ENCODE data around the gene TNN. TPM values are rescaled to one million over a fixed set of nuclear protein-coding genes. Genes with fewer than 3 reads are reported as not detected.
"Not testable (repeated sequence)": the region's sequence is repeated elsewhere in the genome, so short reads cannot be mapped to it uniquely, and the experiment has no call there.

TNN gene, protein sequence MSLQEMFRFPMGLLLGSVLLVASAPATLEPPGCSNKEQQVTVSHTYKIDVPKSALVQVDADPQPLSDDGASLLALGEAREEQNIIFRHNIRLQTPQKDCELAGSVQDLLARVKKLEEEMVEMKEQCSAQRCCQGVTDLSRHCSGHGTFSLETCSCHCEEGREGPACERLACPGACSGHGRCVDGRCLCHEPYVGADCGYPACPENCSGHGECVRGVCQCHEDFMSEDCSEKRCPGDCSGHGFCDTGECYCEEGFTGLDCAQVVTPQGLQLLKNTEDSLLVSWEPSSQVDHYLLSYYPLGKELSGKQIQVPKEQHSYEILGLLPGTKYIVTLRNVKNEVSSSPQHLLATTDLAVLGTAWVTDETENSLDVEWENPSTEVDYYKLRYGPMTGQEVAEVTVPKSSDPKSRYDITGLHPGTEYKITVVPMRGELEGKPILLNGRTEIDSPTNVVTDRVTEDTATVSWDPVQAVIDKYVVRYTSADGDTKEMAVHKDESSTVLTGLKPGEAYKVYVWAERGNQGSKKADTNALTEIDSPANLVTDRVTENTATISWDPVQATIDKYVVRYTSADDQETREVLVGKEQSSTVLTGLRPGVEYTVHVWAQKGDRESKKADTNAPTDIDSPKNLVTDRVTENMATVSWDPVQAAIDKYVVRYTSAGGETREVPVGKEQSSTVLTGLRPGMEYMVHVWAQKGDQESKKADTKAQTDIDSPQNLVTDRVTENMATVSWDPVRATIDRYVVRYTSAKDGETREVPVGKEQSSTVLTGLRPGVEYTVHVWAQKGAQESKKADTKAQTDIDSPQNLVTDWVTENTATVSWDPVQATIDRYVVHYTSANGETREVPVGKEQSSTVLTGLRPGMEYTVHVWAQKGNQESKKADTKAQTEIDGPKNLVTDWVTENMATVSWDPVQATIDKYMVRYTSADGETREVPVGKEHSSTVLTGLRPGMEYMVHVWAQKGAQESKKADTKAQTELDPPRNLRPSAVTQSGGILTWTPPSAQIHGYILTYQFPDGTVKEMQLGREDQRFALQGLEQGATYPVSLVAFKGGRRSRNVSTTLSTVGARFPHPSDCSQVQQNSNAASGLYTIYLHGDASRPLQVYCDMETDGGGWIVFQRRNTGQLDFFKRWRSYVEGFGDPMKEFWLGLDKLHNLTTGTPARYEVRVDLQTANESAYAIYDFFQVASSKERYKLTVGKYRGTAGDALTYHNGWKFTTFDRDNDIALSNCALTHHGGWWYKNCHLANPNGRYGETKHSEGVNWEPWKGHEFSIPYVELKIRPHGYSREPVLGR (N-terminal part only)
- total RNA-seq: 0.08 TPM
- long read RNA-seq: 0 reads

DNA sequence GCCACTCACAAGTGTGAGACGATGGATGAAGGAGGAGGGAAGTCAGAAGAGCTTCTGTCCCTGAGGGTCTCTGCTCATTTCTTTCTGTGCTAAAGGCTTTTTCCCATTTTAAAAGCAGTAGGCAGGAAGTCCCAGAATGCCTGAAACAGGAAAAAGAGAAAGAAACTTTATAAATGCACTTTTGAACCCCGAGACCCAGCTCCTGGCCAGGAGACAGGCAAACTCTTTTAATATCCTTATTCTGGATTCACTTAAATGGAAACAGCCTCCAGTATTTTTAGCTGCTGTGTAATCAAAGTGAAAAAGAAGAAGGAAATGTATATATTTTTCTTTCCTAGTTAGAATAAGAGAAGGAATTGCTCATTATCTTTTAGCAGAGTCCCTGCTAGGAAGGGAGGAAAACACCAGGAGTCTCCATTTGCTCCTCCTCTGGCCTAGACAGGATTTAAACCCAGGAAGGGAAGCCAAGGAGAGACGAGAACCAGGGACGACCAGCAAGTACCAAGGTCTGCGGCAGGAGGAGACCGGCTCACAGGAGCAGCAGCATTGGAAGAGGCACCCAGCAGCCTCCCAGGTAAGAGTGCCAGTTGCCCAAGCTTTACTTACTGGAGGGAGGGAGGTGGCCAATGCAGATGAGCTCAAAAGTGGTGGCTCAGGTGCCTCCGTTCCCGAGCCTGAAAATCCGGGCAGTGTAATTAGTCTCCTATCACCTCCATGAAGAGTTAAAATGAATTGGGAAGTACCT lies at the start of gene TNN:
TNN (plus strand) TSS at position 472 of the 745 bp plus-strand sequence. CDS start 9,586 bp downstream, outside the sequence.
- ATAC-seq (ENCODE audit: poor library complexity) (no peak), DNase-seq (no peak)
- intact Hi-C loops (cut with DNase I): no loop called here

DNA sequence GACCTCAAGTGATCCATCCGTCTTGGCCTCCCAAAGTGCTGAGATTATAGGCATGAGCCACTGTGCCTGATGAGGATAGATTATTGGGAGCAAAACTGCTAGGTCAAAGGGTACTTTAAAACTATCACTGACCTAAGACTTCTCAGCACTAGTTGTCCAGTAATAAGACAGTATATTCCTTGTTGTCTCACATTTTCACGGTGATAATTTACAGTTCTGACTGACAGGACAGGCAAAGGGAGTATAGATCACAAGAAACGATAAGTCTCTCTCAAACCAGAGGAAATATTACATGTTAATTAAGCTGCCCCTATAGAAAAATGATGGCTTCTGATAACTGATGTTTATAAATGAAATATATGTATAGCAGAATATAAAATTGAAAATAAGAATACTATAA lies 48.1 kb upstream of the TNN start:
- ATAC-seq (ENCODE audit: poor library complexity) (no peak), DNase-seq (no peak)
- intact Hi-C loops (cut with DNase I): no loop called here

DNA sequence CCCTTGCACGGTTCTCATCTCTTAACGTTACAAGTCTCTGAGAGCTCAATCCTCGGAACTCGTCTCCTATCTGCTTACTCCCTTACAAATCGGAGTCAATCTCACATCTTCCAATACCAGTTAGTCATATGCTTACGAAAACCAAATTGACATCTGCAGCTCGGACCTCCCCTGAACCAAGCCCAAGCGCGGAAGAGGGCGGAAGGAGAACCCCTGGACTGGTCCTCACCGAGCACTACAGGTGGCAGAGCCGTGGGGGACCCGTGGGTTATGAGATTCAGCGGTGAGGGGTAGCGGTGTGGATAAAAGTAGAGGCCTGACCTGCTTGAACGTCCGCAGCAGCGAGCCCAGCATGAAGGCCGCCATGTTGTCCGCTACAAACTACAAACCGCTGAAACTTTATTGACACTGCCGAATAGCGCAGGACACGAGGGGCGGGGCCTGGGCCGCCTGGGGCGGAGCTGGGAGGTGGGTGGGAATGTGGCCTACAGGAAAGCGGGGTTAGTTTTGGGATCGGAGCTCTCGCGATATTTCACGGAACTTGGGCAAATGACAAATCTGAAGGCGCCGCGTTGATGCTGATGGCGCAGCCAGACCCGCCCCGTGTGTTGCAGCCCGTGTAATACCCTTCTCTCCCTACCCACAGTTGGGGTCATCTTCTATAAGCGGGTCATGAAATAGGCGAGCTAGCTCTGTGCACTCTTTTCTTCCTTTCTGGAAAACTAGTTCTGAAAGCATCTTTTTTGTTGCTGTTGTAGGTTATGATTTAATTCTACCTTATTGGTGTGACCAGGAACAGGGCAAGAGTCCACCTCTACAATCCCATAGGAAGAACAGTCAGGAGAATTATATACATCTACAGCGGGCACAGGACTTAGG lies 44.4 kb upstream of the TNN start, which contains the start of gene MRPS14:
MRPS14 (minus strand) TSS at position 383 of the 879 bp plus-strand sequence; CDS start at position 366, 17 bp downstream.
- peak; percentile 99 for ATAC-seq (ENCODE audit: poor library complexity)
- peak; percentile 98 for DNase-seq
- intact Hi-C loops (cut with DNase I): no loop called here

DNA sequence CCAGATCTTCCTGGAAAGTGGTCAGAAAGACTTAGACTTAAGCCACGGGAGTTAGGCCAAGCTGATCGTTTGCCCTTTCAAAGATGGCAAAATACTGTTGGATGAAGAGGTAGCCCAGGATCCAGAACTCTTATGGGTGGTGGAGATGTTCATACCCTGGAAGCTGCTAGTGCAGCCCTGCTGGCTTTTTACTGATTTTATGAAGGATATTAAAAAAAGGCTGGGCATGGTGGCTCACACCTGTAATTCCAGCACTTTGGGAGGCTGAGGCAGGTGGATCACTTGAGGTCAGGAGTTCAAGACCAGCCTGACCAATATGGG lies 43.8 kb upstream of the TNN start:
- ATAC-seq (ENCODE audit: poor library complexity); DNase-seq; intact Hi-C loops (cut with DNase I): not testable (repeated sequence)

DNA sequence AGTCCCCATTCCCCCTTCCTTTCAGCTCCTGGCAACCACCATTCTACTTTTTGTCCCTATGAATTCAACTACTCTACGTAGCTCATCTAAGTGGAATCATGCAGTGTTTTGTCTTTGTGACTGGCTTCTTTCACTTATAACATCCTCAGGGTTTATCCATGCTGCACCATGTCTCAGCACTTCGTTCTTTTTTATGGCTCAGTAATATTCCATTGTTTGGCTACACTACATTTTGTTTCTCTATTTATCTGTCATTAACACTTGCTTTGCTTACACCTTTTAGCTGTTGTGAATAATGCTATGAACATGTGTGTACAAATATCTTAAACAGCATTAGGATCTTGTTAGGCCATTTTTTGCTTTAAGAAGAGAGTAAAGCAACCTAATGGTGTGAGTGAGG lies 42.9 kb upstream of the TNN start:
- DNase-seq (no peak), ATAC-seq (ENCODE audit: poor library complexity) (no peak)
- intact Hi-C loops (cut with DNase I): no loop called here

DNA sequence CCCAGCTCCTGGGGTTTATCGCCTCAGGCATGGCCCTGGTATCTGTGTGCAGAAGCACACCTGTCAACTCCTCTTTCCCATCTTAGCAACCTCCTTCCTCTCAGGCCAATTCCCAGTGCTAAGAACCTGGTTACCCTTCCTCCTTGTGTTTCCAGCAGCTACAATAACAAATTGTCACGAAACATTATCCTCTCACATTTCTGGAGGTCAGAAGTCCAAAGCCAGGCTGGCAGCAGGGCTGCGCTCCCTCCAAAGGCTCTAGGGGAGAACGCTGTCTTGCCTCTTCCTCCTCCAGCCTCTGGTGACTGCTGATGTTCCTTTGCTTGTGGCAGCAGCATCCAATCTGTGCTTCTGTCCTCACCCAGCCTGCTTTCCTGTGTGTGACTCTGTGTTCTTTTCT lies 33.7 kb upstream of the TNN start:
- DNase-seq: no peak
- intact Hi-C loops (cut with DNase I): loop anchor here (5.0 to 10.0 kb wide), 2 partner anchors 93 to 291 kb away; no protein-coding TSS in a partner anchor
- no peak for ATAC-seq (ENCODE audit: poor library complexity)

- DNase-seq (no peak), ATAC-seq (ENCODE audit: poor library complexity) (no peak)
- intact Hi-C loops (cut with DNase I): loop anchor here (5.0 to 10.0 kb wide), 2 partner anchors 93 to 290 kb away; no protein-coding TSS in a partner anchor
Observed at GRCh38 chr1:175034775-175035174, 32.9 kb upstream of the TNN start.

GRCh38 chr1:175035865-175036264 lies 31.8 kb upstream of the TNN start:
- ATAC-seq (ENCODE audit: poor library complexity) (no peak), DNase-seq (no peak)
- intact Hi-C loops (cut with DNase I): loop anchor here (10.0 kb wide), 1 partner anchor 289 kb away; no protein-coding TSS in a partner anchor

DNA sequence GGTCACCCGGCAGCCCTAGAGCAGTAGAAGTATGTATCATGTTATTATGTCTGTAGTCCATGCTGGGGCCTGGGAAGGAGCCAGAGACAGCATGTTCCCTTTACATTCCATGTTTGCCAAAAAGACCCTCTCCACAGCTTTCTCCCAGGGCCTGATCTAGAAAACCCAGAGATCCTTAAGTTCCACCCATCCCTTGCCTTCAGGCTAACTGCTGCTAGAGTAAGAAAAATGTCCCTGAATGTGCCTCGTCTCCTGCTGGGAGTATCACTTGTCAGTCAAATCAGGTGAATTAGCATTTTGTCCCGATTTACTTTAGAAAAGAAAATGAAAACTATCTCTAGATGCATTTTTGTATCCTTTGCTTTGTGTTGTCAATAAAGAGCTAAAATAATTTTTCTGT lies 31.2 kb upstream of the TNN start:
- intact Hi-C loops (cut with DNase I): loop anchor here (10.0 kb wide), 1 partner anchor 288 kb away; no protein-coding TSS in a partner anchor
- ATAC-seq (ENCODE audit: poor library complexity): no peak
- no peak for DNase-seq

- ATAC-seq (ENCODE audit: poor library complexity) (no peak), DNase-seq (no peak)
- intact Hi-C loops (cut with DNase I): loop anchor here (10.0 kb wide), 1 partner anchor 287 kb away; no protein-coding TSS in a partner anchor
Observed at GRCh38 chr1:175037416-175037815, 30.2 kb upstream of the TNN start.

- intact Hi-C loops (cut with DNase I): no loop called here
- ATAC-seq (ENCODE audit: poor library complexity) (no peak), DNase-seq (no peak)
Observed at GRCh38 chr1:175040324-175040879, 27.2 kb upstream of the TNN start.

DNA sequence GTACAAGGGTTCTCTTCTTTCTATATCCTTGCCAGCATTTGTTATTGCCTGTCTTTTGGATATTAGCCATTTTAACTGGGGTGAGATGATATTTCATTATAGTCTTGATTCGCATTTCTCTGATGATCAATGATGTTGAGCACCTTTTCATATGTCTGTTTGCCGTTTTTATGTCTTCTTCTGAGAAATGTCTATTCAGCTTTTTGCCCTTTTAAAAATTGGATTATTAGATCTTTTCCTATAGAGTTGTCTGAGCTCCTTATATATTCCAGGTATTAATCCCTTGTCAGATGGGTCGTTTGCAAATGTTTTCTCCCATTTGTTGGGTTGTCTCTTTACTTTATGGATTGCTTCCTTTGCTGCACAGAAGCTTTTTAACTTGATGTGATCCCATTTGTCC lies 25.0 kb upstream of the TNN start:
- intact Hi-C loops (cut with DNase I): no loop called here
- ATAC-seq (ENCODE audit: poor library complexity) (no peak), DNase-seq (no peak)

- intact Hi-C loops (cut with DNase I): no loop called here
- no peak for ATAC-seq (ENCODE audit: poor library complexity)
- no peak for DNase-seq
Observed at GRCh38 chr1:175043824-175044223, 23.8 kb upstream of the TNN start.

- DNase-seq; intact Hi-C loops (cut with DNase I); ATAC-seq (ENCODE audit: poor library complexity): not testable (repeated sequence)
Observed at GRCh38 chr1:175044591-175044990, 23.0 kb upstream of the TNN start.

DNA sequence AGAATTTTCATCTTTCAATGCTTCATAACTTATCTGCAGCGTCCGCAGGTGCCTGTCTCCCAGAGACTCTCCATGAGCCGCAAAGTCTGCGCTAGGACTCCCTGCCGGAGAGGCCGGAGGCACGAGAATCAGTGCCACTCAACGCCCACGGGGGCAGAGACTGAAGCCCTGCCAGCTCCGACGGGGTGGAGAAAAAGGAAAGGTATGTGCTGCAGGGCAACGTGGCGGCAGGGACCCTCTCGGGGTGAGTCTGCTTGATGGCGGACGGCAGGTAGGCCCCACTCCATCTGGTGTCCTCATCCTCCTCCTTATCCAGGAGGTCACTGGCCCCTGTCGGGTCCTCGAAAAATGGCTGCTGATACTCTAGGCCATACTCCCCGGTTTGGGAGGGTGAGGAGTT lies 22.5 kb upstream of the TNN start:
- DNase-seq: no peak
- intact Hi-C loops (cut with DNase I): no loop called here
- no peak for ATAC-seq (ENCODE audit: poor library complexity)

DNA sequence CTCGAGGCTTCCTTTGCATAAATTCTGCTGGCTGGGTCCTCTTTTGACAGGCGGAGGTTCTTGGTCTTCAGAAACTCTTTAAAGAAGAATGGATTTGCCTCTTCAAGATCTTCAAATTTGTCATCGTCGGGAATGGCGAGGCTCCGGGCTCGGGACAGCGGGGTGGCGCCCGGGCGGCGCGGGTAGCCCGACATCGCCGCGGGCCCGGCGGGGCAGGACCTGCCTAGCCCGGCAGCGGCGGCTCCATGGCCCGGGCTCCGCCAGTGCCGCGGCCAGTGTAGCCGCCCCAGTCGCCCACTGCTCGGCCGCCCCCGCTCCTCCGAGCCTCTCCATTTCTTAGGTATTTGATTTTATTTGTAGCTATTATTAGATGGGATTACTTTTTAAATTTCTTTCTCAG lies 22.1 kb upstream of the TNN start:
- intact Hi-C loops (cut with DNase I): no loop called here
- DNase-seq (no peak), ATAC-seq (ENCODE audit: poor library complexity) (no peak)

DNA sequence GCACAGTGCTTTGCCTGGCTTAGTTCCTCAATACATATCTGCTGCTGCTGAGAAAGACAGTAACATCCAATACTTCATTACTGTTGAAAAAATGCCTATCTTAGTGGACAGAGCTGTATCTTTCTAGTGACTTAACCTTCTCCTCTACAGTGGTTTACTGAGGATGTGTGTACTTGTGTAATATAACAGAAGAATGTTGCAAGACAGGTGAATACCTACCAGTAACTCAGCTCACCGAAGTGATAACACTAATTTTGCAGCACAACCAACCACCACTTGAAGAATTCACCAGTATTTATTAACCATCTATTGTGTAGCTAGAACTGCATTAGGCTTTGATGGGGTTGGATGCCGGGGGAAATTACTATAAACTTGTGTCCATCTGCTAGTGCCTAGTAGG lies 16.6 kb upstream of the TNN start:
- intact Hi-C loops (cut with DNase I): no loop called here
- no peak for ATAC-seq (ENCODE audit: poor library complexity)

More for the DNA sequence above, 16.6 kb upstream of the TNN start:
- DNase-seq: no peak
